Transverse colon (tissue), 3 donors: Measurements from ENCODE around the gene STPG1.

ENCODE experiments used
- CTCF ChIP-seq, 5 experiments: fragments of 200-600 bp in 3 of 5; fragments of 450-650 bp in 2 of 5; sonication (generic) in 3 of 5; IDR thresholded peaks; 1 replicate in 2 of 5; 2 replicates in 3 of 5; pipeline ENCODE4 v1.5.1; 2016 to 2017; ENCODE audit warnings: antibody characterized with exemption in 5 of 5, inconsistent platforms in 3 of 5, mild to moderate bottlenecking in 2 of 5, moderate library complexity in 1 of 5
- EP300 ChIP-seq: sonication (generic); formaldehyde crosslinking; IDR thresholded peaks from one replicate; pipeline ENCODE4 v1.6.1; 2017; ENCODE audit warnings: antibody characterized with exemption, low read depth
- POLR2A ChIP-seq: fragments of 450-650 bp; IDR thresholded peaks from one replicate; pipeline ENCODE4 v1.6.1; 2016; ENCODE audit warnings: antibody characterized with exemption, mild to moderate bottlenecking, moderate library complexity

GRCh38 chr1:24450316-24450715 lies 36.7 kb upstream of the STPG1 start:
- no peak for TF ChIP-seq CTCF (IDR thresholded peaks at IDR 0.05)
- no peak for TF ChIP-seq EP300
- no peak for TF ChIP-seq POLR2A
